ENCODE data around the gene GAB2.

Gene GAB2

DNA sequence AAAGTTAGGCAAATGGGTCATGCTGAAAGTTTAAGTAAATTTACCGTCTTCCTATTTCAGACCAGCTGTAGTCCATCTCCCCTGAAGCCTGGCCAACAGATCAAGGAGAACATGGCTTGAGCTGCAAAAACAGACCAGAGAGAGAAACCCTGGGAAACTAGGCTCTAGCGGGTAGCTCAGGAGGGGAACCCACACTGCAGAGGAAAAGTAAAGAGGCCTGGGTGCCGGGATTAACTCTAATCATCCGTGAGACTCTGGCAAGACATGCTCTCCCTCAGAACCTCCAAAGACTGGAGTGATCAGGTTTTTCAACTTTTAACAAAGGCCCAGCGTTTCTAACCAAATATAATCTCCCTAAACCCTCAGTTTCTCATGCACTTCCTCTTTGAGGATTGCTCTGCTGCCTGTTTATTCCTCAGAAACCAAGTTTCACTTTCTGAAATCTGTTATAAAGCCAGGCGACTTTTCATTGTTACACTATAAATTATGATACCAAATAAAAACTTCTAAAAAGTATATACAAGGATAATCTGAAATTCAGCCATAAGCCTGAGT lies 67.5 kb downstream of the GAB2 start:
- TF ChIP-seq CTCF (IDR thresholded peaks at IDR 0.05; ENCODE audit: low read length), result no peak
- TF ChIP-seq EZH2 (IDR thresholded peaks at IDR 0.05; ENCODE audit: borderline replicate concordance, low read length), result no peak
- no peaks in the 10 kb centered on the region for H3K9me3 ChIP-seq (ENCODE audit: low read length)
- no peaks in the 10 kb centered on the region for H3K9me2 ChIP-seq (ENCODE audit: low read depth, low read length)
- H3K9ac ChIP-seq (ENCODE audit: low read length), result no peak overlapping the region
- no peaks in the 10 kb centered on the region for H3F3A ChIP-seq (ENCODE audit: insufficient read depth, low read length)
- H2AFZ ChIP-seq (ENCODE audit: low read length), result no peak overlapping the region
- no peak overlapping the region for H3K4me3 ChIP-seq (ENCODE audit: low read depth, low read length, poor library complexity, severe bottlenecking)
- no peaks in the 10 kb centered on the region for H3K27me3 ChIP-seq (ENCODE audit: insufficient read depth, low read length)
- H3K4me1 ChIP-seq (ENCODE audit: insufficient read depth, low read length, severe bottlenecking), result peaks cover 6% of the 10 kb centered on the region
- H3K27ac ChIP-seq (ENCODE audit: low read depth, low read length, poor library complexity, severe bottlenecking), result no peak overlapping the region
- H4K20me1 ChIP-seq (ENCODE audit: insufficient read depth, low read length), result no peaks in the 10 kb centered on the region
- no peaks in the 10 kb centered on the region for H3K79me2 ChIP-seq (ENCODE audit: insufficient read depth, low read length)
- no peaks in the 10 kb centered on the region for H3K36me3 ChIP-seq (ENCODE audit: insufficient read depth, low read length)
- no peak overlapping the region for H3K4me2 ChIP-seq (ENCODE audit: low read length)

DNA sequence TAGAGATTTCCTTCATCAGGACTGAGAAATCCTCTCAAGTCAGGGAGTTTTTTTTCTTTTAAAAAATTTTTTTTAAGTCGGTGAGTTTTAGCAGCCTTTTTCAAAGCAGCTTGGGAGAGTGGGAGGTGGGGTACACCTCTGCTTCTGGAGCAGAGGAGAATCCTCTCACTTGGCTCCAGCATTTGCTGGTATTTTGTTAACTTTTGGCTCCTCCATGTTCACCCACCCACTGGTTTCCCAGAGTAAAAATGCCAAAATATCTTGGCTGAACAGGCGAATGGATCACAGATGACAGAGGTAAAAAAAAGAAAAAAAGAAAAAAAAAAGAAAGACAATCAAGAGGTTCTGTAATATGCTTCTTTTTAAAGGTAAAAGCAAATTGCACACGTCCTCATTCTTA lies 68.0 kb downstream of the GAB2 start:
- Histone ChIP-seq H3K4me3 (ENCODE audit: low read depth, low read length, poor library complexity, severe bottlenecking) (no peak overlapping the region), H3K4me1 (ENCODE audit: insufficient read depth, low read length, severe bottlenecking) (peaks cover 6% of the 10 kb centered on the region), H2AFZ (ENCODE audit: low read length) (no peak overlapping the region), H3K27ac (ENCODE audit: low read depth, low read length, poor library complexity, severe bottlenecking) (no peak overlapping the region), H3K36me3 (ENCODE audit: insufficient read depth, low read length) (no peaks in the 10 kb centered on the region), H3K9me2 (ENCODE audit: low read depth, low read length) (no peaks in the 10 kb centered on the region), H3K9me3 (ENCODE audit: low read length) (no peaks in the 10 kb centered on the region), H3K27me3 (ENCODE audit: insufficient read depth, low read length) (no peaks in the 10 kb centered on the region), H3K9ac (ENCODE audit: low read length) (no peak overlapping the region), H3F3A (ENCODE audit: insufficient read depth, low read length) (no peaks in the 10 kb centered on the region), H3K79me2 (ENCODE audit: insufficient read depth, low read length) (no peaks in the 10 kb centered on the region), H4K20me1 (ENCODE audit: insufficient read depth, low read length) (no peaks in the 10 kb centered on the region), H3K4me2 (ENCODE audit: low read length) (no peak overlapping the region)
- TF ChIP-seq CTCF (IDR thresholded peaks at IDR 0.05; ENCODE audit: low read length) (no peak), EZH2 (IDR thresholded peaks at IDR 0.05; ENCODE audit: borderline replicate concordance, low read length) (no peak)

GRCh38 chr11:78349114-78349513 lies 68.5 kb downstream of the GAB2 start:
- no peak overlapping the region for H3K27ac ChIP-seq (ENCODE audit: low read depth, low read length, poor library complexity, severe bottlenecking)
- no peaks in the 10 kb centered on the region for H4K20me1 ChIP-seq (ENCODE audit: insufficient read depth, low read length)
- H3K9ac ChIP-seq (ENCODE audit: low read length), result no peak overlapping the region
- TF ChIP-seq CTCF (IDR thresholded peaks at IDR 0.05; ENCODE audit: low read length) (no peak), EZH2 (IDR thresholded peaks at IDR 0.05; ENCODE audit: borderline replicate concordance, low read length) (no peak)
- no peaks in the 10 kb centered on the region for H3K79me2 ChIP-seq (ENCODE audit: insufficient read depth, low read length)
- no peak overlapping the region for H2AFZ ChIP-seq (ENCODE audit: low read length)
- H3F3A ChIP-seq (ENCODE audit: insufficient read depth, low read length), result no peaks in the 10 kb centered on the region
- H3K4me3 ChIP-seq (ENCODE audit: low read depth, low read length, poor library complexity, severe bottlenecking), result no peak overlapping the region
- no peaks in the 10 kb centered on the region for H3K9me3 ChIP-seq (ENCODE audit: low read length)
- no peaks in the 10 kb centered on the region for H3K9me2 ChIP-seq (ENCODE audit: low read depth, low read length)
- H3K27me3 ChIP-seq (ENCODE audit: insufficient read depth, low read length), result no peaks in the 10 kb centered on the region
- no peaks in the 10 kb centered on the region for H3K36me3 ChIP-seq (ENCODE audit: insufficient read depth, low read length)
- no peak overlapping the region for H3K4me2 ChIP-seq (ENCODE audit: low read length)
- peaks cover 6% of the 10 kb centered on the region for H3K4me1 ChIP-seq (ENCODE audit: insufficient read depth, low read length, severe bottlenecking)
